ENCODE measurements around the gene FAM120A.

The FAM120A gene

DNA sequence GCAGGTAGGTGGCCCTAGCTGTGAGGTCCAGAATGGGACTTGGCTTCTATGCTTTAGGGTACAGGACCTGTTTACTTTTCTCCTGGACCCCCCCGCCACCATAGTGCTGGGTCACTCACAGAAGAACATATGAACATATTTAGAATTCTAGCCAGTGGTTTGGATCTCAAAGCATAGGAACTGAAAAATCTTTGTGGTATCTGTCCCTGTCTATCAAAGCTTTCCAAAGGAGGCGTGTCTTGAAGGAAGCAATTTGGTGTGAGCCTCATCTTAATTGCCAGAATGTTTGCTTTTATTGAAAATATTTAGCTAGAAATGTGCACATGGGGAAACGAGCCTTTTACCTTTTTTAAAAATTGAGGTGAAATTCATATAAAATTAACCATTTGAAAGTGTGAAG lies 131.1 kb downstream of the FAM120A start:
- Histone ChIP-seq H3K9me3 (ENCODE audit: severe bottlenecking) (peaks cover 2% of the 10 kb centered on the region), H3K4me3 (ENCODE audit: severe bottlenecking) (no peak overlapping the region), H3K4me1 (ENCODE audit: insufficient read depth, poor library complexity, severe bottlenecking) (no peaks in the 10 kb centered on the region), H3K27ac (ENCODE audit: poor library complexity, severe bottlenecking) (no peak overlapping the region), H3K27me3 (ENCODE audit: insufficient read depth, poor library complexity, severe bottlenecking) (no peaks in the 10 kb centered on the region), H3K36me3 (ENCODE audit: low read depth) (peaks cover 10% of the 10 kb centered on the region)
- ATAC-seq (ENCODE audit: low read depth) (no peak), DNase-seq (ENCODE audit: low spot score) (no peak)
- TF ChIP-seq CTCF (IDR thresholded peaks at IDR 0.05; ENCODE audit: poor library complexity, severe bottlenecking): no peak

DNA sequence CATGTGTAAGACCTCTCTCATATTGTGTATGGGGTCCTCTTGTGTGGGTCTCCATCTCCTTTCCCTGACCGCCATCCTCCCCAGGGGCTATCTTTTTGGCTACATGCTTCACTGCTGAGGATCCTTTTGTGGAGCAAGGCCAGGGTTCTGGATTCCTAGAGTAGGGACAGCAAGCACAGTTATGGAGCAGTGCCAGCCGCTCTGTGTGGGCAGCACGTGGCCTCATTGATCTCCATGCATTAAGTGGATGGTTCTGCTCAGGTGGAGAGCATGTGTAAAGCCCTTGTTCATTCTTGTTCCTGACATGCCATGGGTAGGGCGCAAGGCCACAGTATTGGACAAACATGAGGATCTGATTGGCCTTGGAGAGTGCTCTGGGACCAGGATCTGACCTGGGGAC lies 133.8 kb downstream of the FAM120A start:
- ATAC-seq (ENCODE audit: low read depth) (no peak), DNase-seq (ENCODE audit: low spot score) (no peak)
- Histone ChIP-seq H3K27ac (ENCODE audit: poor library complexity, severe bottlenecking) (no peak overlapping the region), H3K4me1 (ENCODE audit: insufficient read depth, poor library complexity, severe bottlenecking) (no peaks in the 10 kb centered on the region), H3K4me3 (ENCODE audit: severe bottlenecking) (no peak overlapping the region), H3K9me3 (ENCODE audit: severe bottlenecking) (peaks cover 2% of the 10 kb centered on the region), H3K36me3 (ENCODE audit: low read depth) (peaks cover 10% of the 10 kb centered on the region), H3K27me3 (ENCODE audit: insufficient read depth, poor library complexity, severe bottlenecking) (no peaks in the 10 kb centered on the region)
- TF ChIP-seq CTCF (IDR thresholded peaks at IDR 0.05; ENCODE audit: poor library complexity, severe bottlenecking): no peak

DNA sequence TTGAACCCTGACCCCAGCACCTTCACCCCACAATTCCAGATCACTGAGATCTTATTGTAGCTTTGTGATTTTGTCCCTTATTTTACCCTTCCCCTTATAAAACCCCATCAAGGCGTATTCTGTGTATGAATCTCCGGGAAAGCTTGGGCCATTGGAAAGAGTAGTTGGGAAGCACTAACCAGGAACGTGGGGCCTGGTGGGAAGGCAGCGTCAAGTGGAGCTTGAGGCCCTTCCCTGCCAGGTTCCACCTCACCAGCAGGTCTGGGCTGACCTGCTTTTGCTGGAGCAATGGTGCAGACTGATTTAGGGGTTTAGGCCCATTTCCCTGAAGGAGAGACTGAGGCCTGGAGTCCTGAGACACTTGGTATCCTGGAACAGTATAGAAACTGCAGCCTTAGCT lies 134.2 kb downstream of the FAM120A start:
- no peaks in the 10 kb centered on the region for H3K4me1 ChIP-seq (ENCODE audit: insufficient read depth, poor library complexity, severe bottlenecking)
- TF ChIP-seq CTCF (IDR thresholded peaks at IDR 0.05; ENCODE audit: poor library complexity, severe bottlenecking): no peak

DNA sequence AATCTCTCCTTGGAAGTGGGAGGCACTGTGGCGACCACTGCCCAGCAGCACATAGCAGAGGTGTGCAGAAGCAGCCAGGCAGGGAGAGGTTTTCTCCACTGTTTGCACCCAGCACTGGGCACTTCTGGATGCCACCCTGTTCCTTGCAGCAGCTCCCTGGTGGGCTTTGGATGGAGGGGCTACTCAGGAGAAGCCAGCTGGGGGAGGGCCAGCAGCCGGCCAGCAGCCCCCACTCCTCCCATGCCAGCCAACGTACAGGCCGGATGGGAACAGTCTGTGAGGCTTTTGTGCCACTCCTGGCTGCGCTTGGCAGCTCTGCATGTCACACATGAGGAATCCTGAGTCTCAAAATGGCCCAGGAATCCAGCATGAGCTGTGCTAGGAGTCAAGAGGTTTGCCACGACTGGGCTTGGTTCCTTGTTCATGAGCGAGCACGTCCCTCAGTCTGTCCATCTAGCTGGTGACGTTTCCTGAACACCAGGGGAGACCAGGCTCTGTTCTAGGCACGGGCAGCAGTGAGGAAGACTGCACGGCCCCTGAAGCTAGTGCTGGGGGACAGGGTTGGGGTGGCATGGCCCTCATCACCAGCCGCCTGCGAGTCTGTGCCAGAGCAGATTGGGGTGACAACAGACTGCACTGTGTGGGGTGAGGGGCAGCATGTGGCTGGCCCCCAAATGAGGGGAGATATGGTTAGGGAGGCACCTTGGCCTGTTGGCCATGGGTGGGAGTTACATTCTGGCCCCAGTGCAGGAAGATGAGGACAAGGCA lies 135.0 kb downstream of the FAM120A start:
- no peak for DNase-seq (ENCODE audit: low spot score)
- H3K27ac ChIP-seq (ENCODE audit: poor library complexity, severe bottlenecking): no peak overlapping the region
- no peaks in the 10 kb centered on the region for H3K27me3 ChIP-seq (ENCODE audit: insufficient read depth, poor library complexity, severe bottlenecking)

More for the DNA sequence above, 134.2 kb downstream of the FAM120A start:
- Histone ChIP-seq H3K36me3 (ENCODE audit: low read depth) (peaks cover 10% of the 10 kb centered on the region), H3K27me3 (ENCODE audit: insufficient read depth, poor library complexity, severe bottlenecking) (no peaks in the 10 kb centered on the region), H3K4me3 (ENCODE audit: severe bottlenecking) (no peak overlapping the region), H3K9me3 (ENCODE audit: severe bottlenecking) (peaks cover 2% of the 10 kb centered on the region), H3K27ac (ENCODE audit: poor library complexity, severe bottlenecking) (no peak overlapping the region)
- ATAC-seq (ENCODE audit: low read depth): no peak
- DNase-seq (ENCODE audit: low spot score): no peak

More for the DNA sequence above, 135.0 kb downstream of the FAM120A start:
- H3K4me1 ChIP-seq (ENCODE audit: insufficient read depth, poor library complexity, severe bottlenecking): no peaks in the 10 kb centered on the region
- TF ChIP-seq CTCF (IDR thresholded peaks at IDR 0.05; ENCODE audit: poor library complexity, severe bottlenecking): no peak
- ATAC-seq (ENCODE audit: low read depth): no peak
- no peak overlapping the region for H3K4me3 ChIP-seq (ENCODE audit: severe bottlenecking)
- peaks cover 2% of the 10 kb centered on the region for H3K9me3 ChIP-seq (ENCODE audit: severe bottlenecking)
- H3K36me3 ChIP-seq (ENCODE audit: low read depth): peaks cover 10% of the 10 kb centered on the region

Measured in RWPE2 (cell line).